Suprapubic skin (tissue), 3 donors: ENCODE results near the gene DDRGK1.

Experiments
- CTCF ChIP-seq, 2 donors: fragments of 200-600 bp in 1 of 2; fragments of 450-650 bp in 1 of 2; sonication (generic) in 1 of 2; IDR thresholded peaks; one replicate each; pipeline ENCODE4 v1.5.1; 2016 to 2019; ENCODE audit warnings: antibody characterized with exemption in 2 of 2, mild to moderate bottlenecking in 1 of 2, moderate library complexity in 1 of 2
- POLR2AphosphoS5 ChIP-seq, 3 donors: sonication (generic); formaldehyde crosslinking; IDR thresholded peaks; one replicate each; pipeline ENCODE4 v1.6.1; 2017; ENCODE audit warnings: antibody characterized with exemption in 3 of 3

DNA sequence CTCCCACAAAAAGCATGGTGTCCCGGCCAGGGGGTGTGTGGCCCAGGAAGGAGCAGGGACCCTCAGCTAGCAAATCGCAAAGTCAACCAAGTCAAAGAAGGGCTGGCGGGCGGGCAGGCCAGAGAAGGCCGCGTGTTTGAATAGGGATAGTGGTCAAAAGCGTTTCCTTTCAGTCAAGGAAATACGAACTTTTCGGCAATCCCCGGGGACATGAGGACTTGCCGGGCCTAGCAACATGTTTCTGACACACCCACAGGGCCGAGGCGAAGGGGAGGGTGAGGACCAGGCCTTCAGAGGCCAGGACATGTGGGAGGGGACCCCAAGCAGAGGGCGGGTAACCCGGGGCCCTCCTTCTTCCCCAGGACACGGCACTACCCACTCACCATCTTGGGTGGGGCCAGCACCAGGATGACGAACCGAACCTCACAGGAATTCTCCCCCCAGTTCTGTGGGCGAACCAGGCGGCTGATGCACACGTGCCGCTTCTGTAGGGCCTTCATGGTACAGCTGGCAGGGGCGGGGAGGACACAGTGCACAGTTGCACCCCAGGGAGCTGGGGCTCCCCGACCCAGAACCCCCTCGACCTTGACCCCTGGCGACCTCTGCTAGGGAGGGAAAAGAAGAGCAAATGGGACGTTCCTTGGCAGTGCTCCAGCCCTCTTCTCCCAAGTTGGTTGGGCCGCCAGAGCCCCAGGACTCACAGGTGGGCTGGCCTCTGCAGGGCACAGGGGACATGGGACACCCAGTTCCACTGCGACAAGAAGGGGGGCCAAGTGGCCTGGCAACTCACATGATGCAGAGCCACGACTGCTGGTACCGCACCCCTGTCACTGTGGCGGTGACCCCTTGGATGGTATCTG, 28.9 kb upstream of the DDRGK1 start:
- TF ChIP-seq CTCF (IDR thresholded peaks at IDR 0.05) = no peak
- TF ChIP-seq POLR2AphosphoS5 (IDR thresholded peaks at IDR 0.05) = no peak
